ENCODE results near the gene RIC8B.

- TF ChIP-seq, protein P1, sequence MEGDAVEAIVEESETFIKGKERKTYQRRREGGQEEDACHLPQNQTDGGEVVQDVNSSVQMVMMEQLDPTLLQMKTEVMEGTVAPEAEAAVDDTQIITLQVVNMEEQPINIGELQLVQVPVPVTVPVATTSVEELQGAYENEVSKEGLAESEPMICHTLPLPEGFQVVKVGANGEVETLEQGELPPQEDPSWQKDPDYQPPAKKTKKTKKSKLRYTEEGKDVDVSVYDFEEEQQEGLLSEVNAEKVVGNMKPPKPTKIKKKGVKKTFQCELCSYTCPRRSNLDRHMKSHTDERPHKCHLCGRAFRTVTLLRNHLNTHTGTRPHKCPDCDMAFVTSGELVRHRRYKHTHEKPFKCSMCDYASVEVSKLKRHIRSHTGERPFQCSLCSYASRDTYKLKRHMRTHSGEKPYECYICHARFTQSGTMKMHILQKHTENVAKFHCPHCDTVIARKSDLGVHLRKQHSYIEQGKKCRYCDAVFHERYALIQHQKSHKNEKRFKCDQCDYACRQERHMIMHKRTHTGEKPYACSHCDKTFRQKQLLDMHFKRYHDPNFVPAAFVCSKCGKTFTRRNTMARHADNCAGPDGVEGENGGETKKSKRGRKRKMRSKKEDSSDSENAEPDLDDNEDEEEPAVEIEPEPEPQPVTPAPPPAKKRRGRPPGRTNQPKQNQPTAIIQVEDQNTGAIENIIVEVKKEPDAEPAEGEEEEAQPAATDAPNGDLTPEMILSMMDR (IDR thresholded peaks at IDR 0.05; ENCODE audit: borderline replicate concordance, extremely low read depth, low read length, poor library complexity, severe bottlenecking): no peak
- no peak for TF ChIP-seq EZH2 (IDR thresholded peaks at IDR 0.05; ENCODE audit: borderline replicate concordance, low read depth, low read length, severe bottlenecking)
Observed at GRCh38 chr12:106758349-106759110, 16.0 kb upstream of the RIC8B start.
